Transverse colon (tissue), 4 donors: ENCODE data around the gene PGM2L1.

Experiments
- CTCF ChIP-seq, 5 experiments: fragments of 200-600 bp in 3 of 5; fragments of 450-650 bp in 2 of 5; sonication (generic) in 3 of 5; IDR thresholded peaks; 1 replicate in 2 of 5; 2 replicates in 3 of 5; pipeline ENCODE4 v1.5.1; 2016 to 2017; ENCODE audit warnings: antibody characterized with exemption in 5 of 5, inconsistent platforms in 3 of 5, mild to moderate bottlenecking in 2 of 5, moderate library complexity in 1 of 5
- EP300 ChIP-seq: sonication (generic); formaldehyde crosslinking; IDR thresholded peaks from one replicate; pipeline ENCODE4 v1.6.1; 2017; ENCODE audit warnings: antibody characterized with exemption, low read depth
- POLR2A ChIP-seq: fragments of 450-650 bp; IDR thresholded peaks from one replicate; pipeline ENCODE4 v1.6.1; 2016; ENCODE audit warnings: antibody characterized with exemption, mild to moderate bottlenecking, moderate library complexity
- POLR2AphosphoS5 ChIP-seq, 3 donors: sonication (generic); formaldehyde crosslinking; IDR thresholded peaks; one replicate each; pipeline ENCODE4 v1.6.1; 2016; ENCODE audit warnings: antibody characterized with exemption in 3 of 3

GRCh38 chr11:74299015-74299414, 99.2 kb downstream of the PGM2L1 start:
- TF ChIP-seq POLR2AphosphoS5 (IDR thresholded peaks at IDR 0.05) (no peak), POLR2A (no peak), CTCF (IDR thresholded peaks at IDR 0.05) (no peak), EP300 (no peak)
